Vagina (tissue), 2 donors: ENCODE data around the gene RNF135.
"Not testable (repeated sequence)": the region's sequence is repeated elsewhere in the genome, so short reads cannot be mapped to it uniquely, and the experiment has no call there.

Experiments used
- POLR2A ChIP-seq, 2 donors: fragments of 450-650 bp; IDR thresholded peaks; one replicate each; pipeline ENCODE4 v1.6.1; 2017; ENCODE audit warnings: antibody characterized with exemption in 2 of 2, mild to moderate bottlenecking in 2 of 2, moderate library complexity in 2 of 2
- POLR2AphosphoS5 ChIP-seq, 2 donors: sonication (generic); formaldehyde crosslinking; IDR thresholded peaks; one replicate each; pipeline ENCODE4 v1.9.0; 2017; ENCODE audit warnings: antibody characterized with exemption in 2 of 2, mild to moderate bottlenecking in 2 of 2, low read depth in 1 of 2; ENCODE audit not compliant: insufficient read depth in 1 of 2
- TF ChIP-seq, protein P1 (sequence below), 3 experiments: fragments of 450-650 bp in 2 of 3; fragments of 200-600 bp in 1 of 3; sonication (generic) in 1 of 3; IDR thresholded peaks; one replicate each; pipeline ENCODE4 v1.5.1; 2017 to 2019; ENCODE audit warnings: antibody characterized with exemption in 3 of 3, mild to moderate bottlenecking in 2 of 3, moderate library complexity in 2 of 3

DNA sequence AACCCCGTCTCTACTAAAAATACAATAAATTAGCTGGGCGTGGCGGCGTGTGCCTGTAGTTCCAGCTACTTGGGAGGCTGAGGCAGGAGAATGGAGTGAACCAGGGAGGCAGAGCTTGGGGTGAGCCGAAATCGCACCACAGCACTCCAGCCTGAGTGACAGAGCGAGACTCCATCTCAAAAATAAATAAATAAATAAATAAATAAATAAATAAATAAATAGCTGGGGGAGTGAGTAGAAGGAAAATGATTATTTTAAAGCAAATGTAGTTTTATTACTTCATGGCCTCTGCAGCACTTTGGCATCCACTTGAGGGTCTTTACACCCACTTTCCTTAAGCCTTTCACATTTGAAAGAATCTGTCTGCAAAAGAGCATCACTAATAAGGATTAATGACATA, 70.0 kb downstream of the RNF135 start:
- TF ChIP-seq, protein P1, sequence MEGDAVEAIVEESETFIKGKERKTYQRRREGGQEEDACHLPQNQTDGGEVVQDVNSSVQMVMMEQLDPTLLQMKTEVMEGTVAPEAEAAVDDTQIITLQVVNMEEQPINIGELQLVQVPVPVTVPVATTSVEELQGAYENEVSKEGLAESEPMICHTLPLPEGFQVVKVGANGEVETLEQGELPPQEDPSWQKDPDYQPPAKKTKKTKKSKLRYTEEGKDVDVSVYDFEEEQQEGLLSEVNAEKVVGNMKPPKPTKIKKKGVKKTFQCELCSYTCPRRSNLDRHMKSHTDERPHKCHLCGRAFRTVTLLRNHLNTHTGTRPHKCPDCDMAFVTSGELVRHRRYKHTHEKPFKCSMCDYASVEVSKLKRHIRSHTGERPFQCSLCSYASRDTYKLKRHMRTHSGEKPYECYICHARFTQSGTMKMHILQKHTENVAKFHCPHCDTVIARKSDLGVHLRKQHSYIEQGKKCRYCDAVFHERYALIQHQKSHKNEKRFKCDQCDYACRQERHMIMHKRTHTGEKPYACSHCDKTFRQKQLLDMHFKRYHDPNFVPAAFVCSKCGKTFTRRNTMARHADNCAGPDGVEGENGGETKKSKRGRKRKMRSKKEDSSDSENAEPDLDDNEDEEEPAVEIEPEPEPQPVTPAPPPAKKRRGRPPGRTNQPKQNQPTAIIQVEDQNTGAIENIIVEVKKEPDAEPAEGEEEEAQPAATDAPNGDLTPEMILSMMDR (IDR thresholded peaks at IDR 0.05): not testable (repeated sequence)
- not testable (repeated sequence) for TF ChIP-seq POLR2AphosphoS5 (IDR thresholded peaks at IDR 0.05; ENCODE audit: insufficient read depth in 1 of 2, low read depth in 1 of 2); POLR2A (IDR thresholded peaks at IDR 0.05)
